OCI-LY1 (cell line): ENCODE measurements around the gene NYAP1.

Source experiments
- H2AFZ ChIP-seq: fragments of 200-600 bp; sonication (generic), shearing (Covaris generic); 2 replicates; pipeline ENCODE4 v1.6.0; 2014; ENCODE audit warnings: antibody characterized with exemption, mild to moderate bottlenecking, low read length
- H3F3A ChIP-seq: fragments of 200-600 bp; sonication (generic), shearing (Covaris generic); 2 replicates; pipeline ENCODE4 v1.6.0; 2014; ENCODE audit warnings: mild to moderate bottlenecking, antibody characterized with exemption, low read length, moderate library complexity; ENCODE audit not compliant: insufficient read depth
- H3K27ac ChIP-seq: fragments of 200-600 bp; sonication (generic); 2 replicates; pipeline ENCODE4 v1.5.1; 2014; ENCODE audit warnings: low read length, mixed run types, mild to moderate bottlenecking, low read depth; ENCODE audit not compliant: poor library complexity, severe bottlenecking
- H3K27me3 ChIP-seq: fragments of 200-600 bp; sonication (generic); 2 replicates; pipeline ENCODE4 v1.6.0; 2014; ENCODE audit warnings: antibody characterized with exemption, mild to moderate bottlenecking, low read length, moderate library complexity; ENCODE audit not compliant: insufficient read depth
- H3K36me3 ChIP-seq: fragments of 200-600 bp; sonication (generic); 2 replicates; pipeline ENCODE4 v1.6.1; 2014; ENCODE audit warnings: mild to moderate bottlenecking, antibody characterized with exemption, low read length, moderate library complexity, mixed read lengths; ENCODE audit not compliant: insufficient read depth
- H3K4me1 ChIP-seq: fragments of 200-600 bp; sonication (generic); 2 replicates; pipeline ENCODE4 v1.5.1; 2014; ENCODE audit warnings: mild to moderate bottlenecking, low read length, moderate library complexity; ENCODE audit not compliant: insufficient read depth, severe bottlenecking
- H3K4me2 ChIP-seq: fragments of 200-600 bp; sonication (generic), shearing (Covaris generic); 2 replicates; pipeline ENCODE4 v1.6.1; 2014; ENCODE audit warnings: low read length
- H3K4me3 ChIP-seq: fragments of 200-600 bp; sonication (generic); 2 replicates; pipeline ENCODE4 v1.5.1; 2014; ENCODE audit warnings: low read length, low read depth, mild to moderate bottlenecking, mixed read lengths; ENCODE audit not compliant: poor library complexity, severe bottlenecking
- H3K79me2 ChIP-seq: fragments of 200-600 bp; shearing (Covaris generic); 2 replicates; pipeline ENCODE4 v1.6.1; 2016; ENCODE audit warnings: mixed run types, low read length, mixed read lengths; ENCODE audit not compliant: insufficient read depth
- H3K9ac ChIP-seq: fragments of 200-600 bp; sonication (generic), shearing (Covaris generic); 2 replicates; pipeline ENCODE4 v1.6.1; 2014; ENCODE audit warnings: mild to moderate bottlenecking, low read length, mixed read lengths
- H3K9me2 ChIP-seq: fragments of 200-600 bp; sonication (generic), shearing (Covaris generic); 2 replicates; pipeline ENCODE4 v1.6.1; 2014; ENCODE audit warnings: low read depth, mild to moderate bottlenecking, low read length, mixed read lengths
- H3K9me3 ChIP-seq: fragments of 200-600 bp; shearing (Covaris generic); 2 replicates; pipeline ENCODE4 v1.6.1; 2014; ENCODE audit warnings: low read length, mixed read lengths
- H4K20me1 ChIP-seq: fragments of 200-600 bp; sonication (generic), shearing (Covaris generic); 2 replicates; pipeline ENCODE4 v1.6.0; 2016; ENCODE audit warnings: mild to moderate bottlenecking, low read length; ENCODE audit not compliant: insufficient read depth
- EZH2 ChIP-seq: fragments of 200-600 bp; sonication (generic), shearing (Covaris generic); IDR thresholded peaks from 2 replicates; pipeline ENCODE4 v1.8.0; 2017; ENCODE audit warnings: borderline replicate concordance, mixed run types, mild to moderate bottlenecking, antibody characterized with exemption, low read length, moderate library complexity, mixed read lengths
- TF ChIP-seq, protein P1 (sequence below): fragments of 200-600 bp; sonication (generic), shearing (Covaris generic); IDR thresholded peaks from 2 replicates; pipeline ENCODE4 v1.5.1; 2017; ENCODE audit warnings: mild to moderate bottlenecking, antibody characterized with exemption, low read length, moderate library complexity, mixed read lengths

Gene NYAP1

DNA sequence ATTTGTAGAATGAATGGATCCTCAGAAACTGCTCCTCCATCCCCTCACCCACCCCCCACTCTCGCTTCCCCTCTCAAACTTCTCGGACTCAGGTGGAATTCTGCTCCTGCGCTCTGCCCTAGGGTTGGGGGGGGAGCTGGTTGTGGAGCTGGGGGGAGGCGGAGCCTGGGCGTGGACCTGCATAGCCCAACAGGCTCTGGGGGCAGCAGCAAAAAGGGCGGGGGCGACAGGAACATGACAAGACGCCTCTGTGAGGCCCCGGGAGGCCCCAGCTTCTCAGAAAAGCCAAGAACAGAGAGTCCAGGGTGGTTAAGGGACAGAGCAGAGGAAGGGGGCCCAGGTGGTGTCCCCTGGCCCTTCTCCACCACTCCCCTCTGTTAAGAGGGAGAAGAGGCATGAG is 8.2 kb upstream of the NYAP1 start:
- Histone ChIP-seq H2AFZ (no peak overlapping the region), H3K9ac (no peak overlapping the region), H3K4me2 (peak overlapping the region; percentile 78), H3K9me3 (no peaks in the 10 kb centered on the region), H3K79me2 (no peaks in the 10 kb centered on the region), H3K4me1 (peaks cover 37% of the 10 kb centered on the region), H3K9me2 (no peaks in the 10 kb centered on the region), H3K4me3 (no peak overlapping the region), H4K20me1 (no peaks in the 10 kb centered on the region), H3K36me3 (peaks cover 22% of the 10 kb centered on the region), H3K27ac (peak overlapping the region; percentile 13), H3K27me3 (no peaks in the 10 kb centered on the region), H3F3A (no peaks in the 10 kb centered on the region)
- TF ChIP-seq, protein P1, sequence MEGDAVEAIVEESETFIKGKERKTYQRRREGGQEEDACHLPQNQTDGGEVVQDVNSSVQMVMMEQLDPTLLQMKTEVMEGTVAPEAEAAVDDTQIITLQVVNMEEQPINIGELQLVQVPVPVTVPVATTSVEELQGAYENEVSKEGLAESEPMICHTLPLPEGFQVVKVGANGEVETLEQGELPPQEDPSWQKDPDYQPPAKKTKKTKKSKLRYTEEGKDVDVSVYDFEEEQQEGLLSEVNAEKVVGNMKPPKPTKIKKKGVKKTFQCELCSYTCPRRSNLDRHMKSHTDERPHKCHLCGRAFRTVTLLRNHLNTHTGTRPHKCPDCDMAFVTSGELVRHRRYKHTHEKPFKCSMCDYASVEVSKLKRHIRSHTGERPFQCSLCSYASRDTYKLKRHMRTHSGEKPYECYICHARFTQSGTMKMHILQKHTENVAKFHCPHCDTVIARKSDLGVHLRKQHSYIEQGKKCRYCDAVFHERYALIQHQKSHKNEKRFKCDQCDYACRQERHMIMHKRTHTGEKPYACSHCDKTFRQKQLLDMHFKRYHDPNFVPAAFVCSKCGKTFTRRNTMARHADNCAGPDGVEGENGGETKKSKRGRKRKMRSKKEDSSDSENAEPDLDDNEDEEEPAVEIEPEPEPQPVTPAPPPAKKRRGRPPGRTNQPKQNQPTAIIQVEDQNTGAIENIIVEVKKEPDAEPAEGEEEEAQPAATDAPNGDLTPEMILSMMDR: no peak
- no peak for TF ChIP-seq EZH2

DNA sequence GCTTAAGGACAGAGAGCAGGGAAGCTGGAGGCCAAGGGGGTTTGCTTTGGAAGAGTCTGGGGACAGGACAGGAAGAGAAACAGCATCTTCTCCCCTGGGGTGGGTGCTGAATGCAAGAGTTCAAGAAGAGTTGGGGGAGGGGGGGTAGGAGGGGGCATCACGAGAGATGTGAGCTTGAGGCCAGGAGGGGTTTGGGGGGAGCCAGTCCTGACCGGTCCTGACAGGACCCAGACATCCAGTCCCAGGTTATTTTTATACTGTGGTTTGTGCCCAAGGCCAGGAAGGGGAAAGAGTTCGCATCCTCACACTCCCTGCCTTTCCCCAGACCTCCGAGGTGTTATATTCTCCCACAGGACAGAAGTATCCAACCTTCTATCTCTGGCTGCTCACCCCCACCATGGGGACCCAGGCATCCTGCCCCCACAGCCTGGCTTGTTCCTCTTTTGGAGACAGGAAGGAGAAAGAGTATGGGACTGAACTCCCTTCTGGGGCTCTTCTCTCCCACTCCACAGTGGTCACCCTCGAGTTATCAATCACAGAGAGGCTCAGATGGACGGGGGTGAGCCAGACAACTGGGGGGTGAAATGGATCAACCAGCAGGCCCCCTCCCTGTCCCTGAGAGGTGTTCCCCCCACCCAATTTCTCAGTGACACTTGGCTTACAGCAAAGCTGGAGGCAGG is 7.5 kb upstream of the NYAP1 start:
- Histone ChIP-seq H3K9ac (no peak overlapping the region; the same call in 1 of the 2 replicates), H3K36me3 (peaks cover 22% of the 10 kb centered on the region), H3F3A (no peaks in the 10 kb centered on the region), H3K4me1 (peaks cover 37% of the 10 kb centered on the region), H3K4me2 (peak overlapping the region; percentile 78), H3K9me2 (no peaks in the 10 kb centered on the region), H3K4me3 (peak overlapping the region; percentile 71), H4K20me1 (no peaks in the 10 kb centered on the region), H3K9me3 (no peaks in the 10 kb centered on the region), H3K27me3 (no peaks in the 10 kb centered on the region), H2AFZ (no peak overlapping the region), H3K27ac (peak overlapping the region; percentile 13), H3K79me2 (no peaks in the 10 kb centered on the region)
- TF ChIP-seq, protein P1: no peak
- no peak for TF ChIP-seq EZH2

DNA sequence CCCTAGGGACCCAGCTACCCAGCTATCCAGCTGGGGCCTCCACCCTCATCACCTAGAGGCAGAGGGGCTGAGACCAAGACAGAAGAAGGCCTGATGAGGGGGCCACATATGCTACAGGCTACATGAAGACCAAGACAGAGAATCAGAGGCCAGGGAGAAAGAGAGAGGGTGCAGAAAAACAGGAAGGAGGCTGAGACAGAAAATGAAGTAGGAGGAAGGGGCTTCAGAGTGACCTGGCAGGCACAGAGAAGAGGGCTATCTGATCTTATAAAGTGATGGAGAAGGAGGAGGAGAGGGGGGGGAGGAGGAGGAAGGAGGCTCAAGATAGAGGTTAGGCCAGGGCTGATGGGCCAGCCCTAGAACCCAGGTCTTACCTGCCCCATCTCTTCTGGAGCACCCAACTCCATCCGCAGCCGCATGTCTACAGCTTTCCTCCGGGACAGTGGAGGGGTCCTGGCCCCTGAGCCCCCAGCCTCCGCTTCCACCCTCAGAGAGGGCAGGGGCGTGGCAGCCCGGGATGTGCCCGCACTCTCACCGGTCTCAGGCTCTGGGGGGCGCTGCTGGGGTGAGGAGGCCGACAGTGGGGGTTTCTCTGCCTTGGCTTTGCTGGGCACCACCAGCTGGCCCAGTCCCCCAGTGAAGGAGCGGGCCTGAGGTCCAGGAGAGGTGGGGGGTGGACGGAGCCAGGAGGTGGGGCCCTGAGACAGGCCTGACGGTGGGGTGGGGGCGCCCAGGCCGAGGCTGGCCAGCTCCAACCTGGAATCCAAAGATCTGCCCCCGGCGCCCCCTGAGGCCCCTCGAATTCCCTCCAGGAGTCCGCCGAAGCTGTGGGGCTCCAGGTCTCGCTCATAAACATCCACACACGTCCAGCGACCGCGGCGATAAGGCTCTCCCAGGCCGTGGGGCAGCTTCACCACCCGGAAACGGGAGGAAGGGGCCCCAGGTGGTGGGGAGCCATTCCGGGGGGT is 6.5 kb upstream of the NYAP1 start:
- Histone ChIP-seq H3K27ac (peak overlapping the region; percentile 58), H3K4me3 (peak overlapping the region; percentile 71), H3F3A (no peaks in the 10 kb centered on the region), H3K9ac (peak overlapping the region; percentile 75), H3K36me3 (peaks cover 17% of the 10 kb centered on the region), H4K20me1 (no peaks in the 10 kb centered on the region), H3K4me2 (peak overlapping the region; percentile 78), H3K4me1 (peaks cover 37% of the 10 kb centered on the region), H3K9me3 (no peaks in the 10 kb centered on the region), H3K79me2 (no peaks in the 10 kb centered on the region), H3K27me3 (no peaks in the 10 kb centered on the region), H3K9me2 (no peaks in the 10 kb centered on the region), H2AFZ (no peak overlapping the region)
- no peak for TF ChIP-seq EZH2
- TF ChIP-seq, protein P1: peak; percentile 71
